Measurements from ENCODE around the gene TMEM204.

The TMEM204 gene

GRCh38 chr16:1559446-1559975 is 26.0 kb downstream of the TMEM204 start:
- CTCF ChIA-PET = no interaction called here
- 90% methylated on average over 18 of the region's 18 CpGs for WGBS (ENCODE audit: insufficient coverage)
- no peaks in the 10 kb centered on the region for H3K9me3 ChIP-seq (ENCODE audit: control extremely low read depth in 1 of 5, control insufficient read depth in 4 of 5, insufficient read depth in 2 of 5, low read depth in 1 of 5, low read length in 4 of 5)
- no peak overlapping the region for H3K27ac ChIP-seq (ENCODE audit: insufficient read depth in 1 of 2, low read depth in 1 of 2, low read length in 2 of 2, poor library complexity in 1 of 2, severe bottlenecking in 2 of 2)
- DNase-seq = no peak
- H3K4me3 ChIP-seq (ENCODE audit: control insufficient read depth in 1 of 7, extremely low read depth in 1 of 7, insufficient read depth in 4 of 7, low read depth in 2 of 7, low read length in 6 of 7) = no peak overlapping the region
- H3K4me1 ChIP-seq (ENCODE audit: control extremely low read depth in 1 of 4, control insufficient read depth in 4 of 4, insufficient read depth in 4 of 4, low read length in 3 of 4) = no peaks in the 10 kb centered on the region
- H3K36me3 ChIP-seq (ENCODE audit: control insufficient read depth in 4 of 4, insufficient read depth in 4 of 4, low read length in 3 of 4) = peaks cover 16 to 75% (median 44%) of the 10 kb centered on the region in 4 experiments
- H3K27me3 ChIP-seq (replicated peaks in 2 of 5; ENCODE audit: control insufficient read depth in 4 of 5, insufficient read depth in 5 of 5, low read length in 4 of 5) = no peaks in the 10 kb centered on the region
- POLR2A ChIA-PET = no interaction called here

GRCh38 chr16:1560153-1560552 is 26.7 kb downstream of the TMEM204 start:
- POLR2A ChIA-PET = no interaction called here
- H3K4me1 ChIP-seq (ENCODE audit: control extremely low read depth in 1 of 4, control insufficient read depth in 4 of 4, insufficient read depth in 4 of 4, low read length in 3 of 4) = no peaks in the 10 kb centered on the region
- 91% methylated on average over 15 of the region's 15 CpGs for WGBS (ENCODE audit: insufficient coverage)
- no peak overlapping the region for H3K27ac ChIP-seq (ENCODE audit: insufficient read depth in 1 of 2, low read depth in 1 of 2, low read length in 2 of 2, poor library complexity in 1 of 2, severe bottlenecking in 2 of 2)
- CTCF ChIA-PET = interaction anchor here (1.4 kb wide), 1 partner anchor 13 kb away, joined by 6 read pairs; no protein-coding TSS in a partner anchor
- no peak overlapping the region for H3K4me3 ChIP-seq (ENCODE audit: control insufficient read depth in 1 of 7, extremely low read depth in 1 of 7, insufficient read depth in 4 of 7, low read depth in 2 of 7, low read length in 6 of 7)
- H3K9me3 ChIP-seq (ENCODE audit: control extremely low read depth in 1 of 5, control insufficient read depth in 4 of 5, insufficient read depth in 2 of 5, low read depth in 1 of 5, low read length in 4 of 5) = no peaks in the 10 kb centered on the region
- H3K36me3 ChIP-seq (ENCODE audit: control insufficient read depth in 4 of 4, insufficient read depth in 4 of 4, low read length in 3 of 4) = peaks cover 13 to 68% (median 41%) of the 10 kb centered on the region in 4 experiments
- no peaks in the 10 kb centered on the region for H3K27me3 ChIP-seq (replicated peaks in 2 of 5; ENCODE audit: control insufficient read depth in 4 of 5, insufficient read depth in 5 of 5, low read length in 4 of 5)
- no peak for DNase-seq

- DNase-seq = no peak
- Histone ChIP-seq H3K27ac (ENCODE audit: insufficient read depth in 1 of 2, low read depth in 1 of 2, low read length in 2 of 2, poor library complexity in 1 of 2, severe bottlenecking in 2 of 2) (no peak overlapping the region), H3K27me3 (replicated peaks in 2 of 5; ENCODE audit: control insufficient read depth in 4 of 5, insufficient read depth in 5 of 5, low read length in 4 of 5) (no peaks in the 10 kb centered on the region), H3K4me1 (ENCODE audit: control extremely low read depth in 1 of 4, control insufficient read depth in 4 of 4, insufficient read depth in 4 of 4, low read length in 3 of 4) (no peaks in the 10 kb centered on the region), H3K36me3 (ENCODE audit: control insufficient read depth in 4 of 4, insufficient read depth in 4 of 4, low read length in 3 of 4) (peaks cover 10 to 62% (median 42%) of the 10 kb centered on the region in 4 experiments), H3K4me3 (ENCODE audit: control insufficient read depth in 1 of 7, extremely low read depth in 1 of 7, insufficient read depth in 4 of 7, low read depth in 2 of 7, low read length in 6 of 7) (no peak overlapping the region), H3K9me3 (ENCODE audit: control extremely low read depth in 1 of 5, control insufficient read depth in 4 of 5, insufficient read depth in 2 of 5, low read depth in 1 of 5, low read length in 4 of 5) (no peaks in the 10 kb centered on the region)
- CTCF ChIA-PET = interaction anchor here (1.4 kb wide), 1 partner anchor 12 kb away, joined by 6 read pairs; no protein-coding TSS in a partner anchor
- 96% methylated on average over 12 of the region's 12 CpGs for WGBS (ENCODE audit: insufficient coverage)
- POLR2A ChIA-PET = no interaction called here
These were observed 27.4 kb downstream of the TMEM204 start for GRCh38 chr16:1560866-1561265.

GRCh38 chr16:1561266-1561665 is 27.8 kb downstream of the TMEM204 start:
- Histone ChIP-seq H3K27me3 (replicated peaks in 2 of 5; ENCODE audit: control insufficient read depth in 4 of 5, insufficient read depth in 5 of 5, low read length in 4 of 5) (no peaks in the 10 kb centered on the region), H3K4me3 (ENCODE audit: control insufficient read depth in 1 of 7, extremely low read depth in 1 of 7, insufficient read depth in 4 of 7, low read depth in 2 of 7, low read length in 6 of 7) (no peak overlapping the region), H3K9me3 (ENCODE audit: control extremely low read depth in 1 of 5, control insufficient read depth in 4 of 5, insufficient read depth in 2 of 5, low read depth in 1 of 5, low read length in 4 of 5) (no peaks in the 10 kb centered on the region), H3K36me3 (ENCODE audit: control insufficient read depth in 4 of 4, insufficient read depth in 4 of 4, low read length in 3 of 4) (peaks cover 10 to 58% (median 39%) of the 10 kb centered on the region in 4 experiments), H3K4me1 (ENCODE audit: control extremely low read depth in 1 of 4, control insufficient read depth in 4 of 4, insufficient read depth in 4 of 4, low read length in 3 of 4) (no peaks in the 10 kb centered on the region), H3K27ac (ENCODE audit: insufficient read depth in 1 of 2, low read depth in 1 of 2, low read length in 2 of 2, poor library complexity in 1 of 2, severe bottlenecking in 2 of 2) (no peak overlapping the region)
- 95% methylated on average over 4 of the region's 7 CpGs for WGBS (ENCODE audit: insufficient coverage)
- ChIA-PET POLR2A (no interaction called here), CTCF (interaction anchor here (1.4 kb wide), 1 partner anchor 12 kb away, joined by 6 read pairs; no protein-coding TSS in a partner anchor)
- DNase-seq = no peak

GRCh38 chr16:1561836-1562235 is 28.4 kb downstream of the TMEM204 start:
- no peak overlapping the region for H3K4me3 ChIP-seq (ENCODE audit: control insufficient read depth in 1 of 7, extremely low read depth in 1 of 7, insufficient read depth in 4 of 7, low read depth in 2 of 7, low read length in 6 of 7)
- no peaks in the 10 kb centered on the region for H3K9me3 ChIP-seq (ENCODE audit: control extremely low read depth in 1 of 5, control insufficient read depth in 4 of 5, insufficient read depth in 2 of 5, low read depth in 1 of 5, low read length in 4 of 5)
- no peaks in the 10 kb centered on the region for H3K27me3 ChIP-seq (replicated peaks in 2 of 5; ENCODE audit: control insufficient read depth in 4 of 5, insufficient read depth in 5 of 5, low read length in 4 of 5)
- no peak overlapping the region for H3K27ac ChIP-seq (ENCODE audit: insufficient read depth in 1 of 2, low read depth in 1 of 2, low read length in 2 of 2, poor library complexity in 1 of 2, severe bottlenecking in 2 of 2)
- POLR2A ChIA-PET = no interaction called here
- no peak for DNase-seq
- H3K36me3 ChIP-seq (ENCODE audit: control insufficient read depth in 4 of 4, insufficient read depth in 4 of 4, low read length in 3 of 4) = peaks cover 10 to 54% (median 36%) of the 10 kb centered on the region in 4 experiments
- no peaks in the 10 kb centered on the region for H3K4me1 ChIP-seq (ENCODE audit: control extremely low read depth in 1 of 4, control insufficient read depth in 4 of 4, insufficient read depth in 4 of 4, low read length in 3 of 4)
- CTCF ChIA-PET = interaction anchor here (1.4 kb wide), 1 partner anchor 11 kb away, joined by 6 read pairs; no protein-coding TSS in a partner anchor
- 100% methylated on average over 10 of the region's 14 CpGs for WGBS (ENCODE audit: insufficient coverage)

- WGBS (ENCODE audit: insufficient coverage) = 98% methylated on average over 19 of the region's 20 CpGs
- CTCF ChIA-PET = interaction anchor here (0.9 to 1.5 kb wide), 2 partner anchors 17 to 38 kb away, joined by 3 to 6 read pairs; no protein-coding TSS in a partner anchor
These were observed 30.3 kb downstream of the TMEM204 start for GRCh38 chr16:1563786-1564185.

GRCh38 chr16:1564325-1564724 is 30.9 kb downstream of the TMEM204 start:
- H3K27ac ChIP-seq (ENCODE audit: insufficient read depth in 1 of 2, low read depth in 1 of 2, low read length in 2 of 2, poor library complexity in 1 of 2, severe bottlenecking in 2 of 2) = no peak overlapping the region
- 73% methylated on average over 8 of the region's 9 CpGs for WGBS (ENCODE audit: insufficient coverage)
- POLR2A ChIA-PET = no interaction called here

More at GRCh38 chr16:1563786-1564185, 30.3 kb downstream of the TMEM204 start:
- POLR2A ChIA-PET = no interaction called here
- H3K36me3 ChIP-seq (ENCODE audit: control insufficient read depth in 4 of 4, insufficient read depth in 4 of 4, low read length in 3 of 4) = peaks cover 7 to 39% (median 25%) of the 10 kb centered on the region in 4 experiments
- H3K9me3 ChIP-seq (ENCODE audit: control extremely low read depth in 1 of 5, control insufficient read depth in 4 of 5, insufficient read depth in 2 of 5, low read depth in 1 of 5, low read length in 4 of 5) = no peaks in the 10 kb centered on the region
- H3K4me3 ChIP-seq (ENCODE audit: control insufficient read depth in 1 of 7, extremely low read depth in 1 of 7, insufficient read depth in 4 of 7, low read depth in 2 of 7, low read length in 6 of 7) = no peak overlapping the region
- H3K27me3 ChIP-seq (replicated peaks in 2 of 5; ENCODE audit: control insufficient read depth in 4 of 5, insufficient read depth in 5 of 5, low read length in 4 of 5) = no peaks in the 10 kb centered on the region
- H3K27ac ChIP-seq (ENCODE audit: insufficient read depth in 1 of 2, low read depth in 1 of 2, low read length in 2 of 2, poor library complexity in 1 of 2, severe bottlenecking in 2 of 2) = no peak overlapping the region
- no peak for DNase-seq
- H3K4me1 ChIP-seq (ENCODE audit: control extremely low read depth in 1 of 4, control insufficient read depth in 4 of 4, insufficient read depth in 4 of 4, low read length in 3 of 4) = no peaks in the 10 kb centered on the region

More at GRCh38 chr16:1564325-1564724, 30.9 kb downstream of the TMEM204 start:
- Histone ChIP-seq H3K36me3 (ENCODE audit: control insufficient read depth in 4 of 4, insufficient read depth in 4 of 4, low read length in 3 of 4) (peaks cover 2 to 35% (median 20%) of the 10 kb centered on the region in 4 experiments), H3K4me3 (ENCODE audit: control insufficient read depth in 1 of 7, extremely low read depth in 1 of 7, insufficient read depth in 4 of 7, low read depth in 2 of 7, low read length in 6 of 7) (no peak overlapping the region), H3K27me3 (replicated peaks in 2 of 5; ENCODE audit: control insufficient read depth in 4 of 5, insufficient read depth in 5 of 5, low read length in 4 of 5) (no peaks in the 10 kb centered on the region), H3K4me1 (ENCODE audit: control extremely low read depth in 1 of 4, control insufficient read depth in 4 of 4, insufficient read depth in 4 of 4, low read length in 3 of 4) (no peaks in the 10 kb centered on the region), H3K9me3 (ENCODE audit: control extremely low read depth in 1 of 5, control insufficient read depth in 4 of 5, insufficient read depth in 2 of 5, low read depth in 1 of 5, low read length in 4 of 5) (no peaks in the 10 kb centered on the region)
- DNase-seq = peak in 2 of 3 donors; percentile 25 to 41
- CTCF ChIA-PET = no interaction called here

Data from common myeloid progenitor, CD34-positive (primary cell).